BJ (cell line): ENCODE data around the gene ZMPSTE24. TPM values are rescaled to one million over a fixed set of nuclear protein-coding genes. Genes with fewer than 3 reads are reported as not detected.

Source experiments
- CTCF ChIA-PET: fragments of 350-600 bp; formaldehyde crosslinking; extraction: SDS; loops from one replicate; lab custom pipeline; 2021; ENCODE audit warnings: antibody characterized with exemption, inconsistent platforms; lab: Yijun Ruan, JAX
- POLR2A ChIA-PET: fragments of 300-600 bp; sonication (Branson Sonifier 250); formaldehyde crosslinking; extraction: SDS; loops from one replicate; lab custom pipeline; 2021; ENCODE audit warnings: antibody characterized with exemption; lab: Charles Lee
- DNase-seq: peaks from one replicate; pipeline ENCODE4 v3.0.0-alpha.2; 2011; ENCODE audit warnings: low read depth
- H3K27me3 ChIP-seq: 2 replicates; pipeline ENCODE4 v1.6.0; 2011; ENCODE audit warnings: low read length; ENCODE audit not compliant: control insufficient read depth, insufficient read depth
- H3K36me3 ChIP-seq: 2 replicates; pipeline ENCODE4 v1.5.1; 2011; ENCODE audit warnings: low read length; ENCODE audit not compliant: control insufficient read depth, insufficient read depth
- H3K4me3 ChIP-seq: 2 replicates; pipeline ENCODE4 v1.5.1; 2011; ENCODE audit warnings: low read depth, mild to moderate bottlenecking, control low read depth, low read length
- polyA plus RNA-seq: library from polyadenylated mRNA; depleted of rRNA; stranded (reverse); fragments of >200 nt; gene quantifications from 2 replicates; pipeline ENCODE4 v1.2.3, GENCODE V29; 2011
- TF ChIP-seq, protein P1 (sequence below): IDR thresholded peaks from 2 replicates; pipeline ENCODE4 v1.5.1; 2011; ENCODE audit warnings: low read depth, mild to moderate bottlenecking, control low read depth, inconsistent platforms, low read length, moderate library complexity; ENCODE audit not compliant: insufficient read depth

ZMPSTE24 gene
- polyA plus RNA-seq, 1 experiment, result 16.5 TPM

DNA sequence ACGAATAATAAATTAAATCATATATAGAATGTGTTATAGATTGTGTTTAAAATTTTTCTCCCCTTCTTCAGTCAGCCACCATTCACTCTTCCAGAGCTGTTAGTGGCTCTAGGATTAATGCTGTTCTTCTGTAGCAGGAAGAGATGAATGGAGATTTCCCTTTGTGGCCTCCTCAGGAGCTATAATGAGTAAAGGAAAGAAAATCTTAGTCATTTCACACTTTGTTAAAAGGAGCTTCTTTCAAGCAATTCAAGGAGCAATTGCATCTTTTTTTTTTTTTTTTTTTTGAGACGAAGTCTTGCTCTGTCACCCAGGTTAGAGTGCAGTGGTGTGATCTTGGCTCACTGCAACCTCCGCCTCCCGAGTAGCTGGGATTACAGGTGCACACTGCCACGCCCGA, 34.0 kb upstream of the ZMPSTE24 start:
- Histone ChIP-seq H3K27me3 (no peaks in the 10 kb centered on the region), H3K36me3 (no peaks in the 10 kb centered on the region), H3K4me3 (no peak overlapping the region)
- DNase-seq, result no peak
- POLR2A ChIA-PET, result no interaction called here
- CTCF ChIA-PET, result interaction anchor here (1.1 kb wide), 1 partner anchor 71 kb away, joined by 3 read pairs; no protein-coding TSS in a partner anchor
- TF ChIP-seq, protein P1, sequence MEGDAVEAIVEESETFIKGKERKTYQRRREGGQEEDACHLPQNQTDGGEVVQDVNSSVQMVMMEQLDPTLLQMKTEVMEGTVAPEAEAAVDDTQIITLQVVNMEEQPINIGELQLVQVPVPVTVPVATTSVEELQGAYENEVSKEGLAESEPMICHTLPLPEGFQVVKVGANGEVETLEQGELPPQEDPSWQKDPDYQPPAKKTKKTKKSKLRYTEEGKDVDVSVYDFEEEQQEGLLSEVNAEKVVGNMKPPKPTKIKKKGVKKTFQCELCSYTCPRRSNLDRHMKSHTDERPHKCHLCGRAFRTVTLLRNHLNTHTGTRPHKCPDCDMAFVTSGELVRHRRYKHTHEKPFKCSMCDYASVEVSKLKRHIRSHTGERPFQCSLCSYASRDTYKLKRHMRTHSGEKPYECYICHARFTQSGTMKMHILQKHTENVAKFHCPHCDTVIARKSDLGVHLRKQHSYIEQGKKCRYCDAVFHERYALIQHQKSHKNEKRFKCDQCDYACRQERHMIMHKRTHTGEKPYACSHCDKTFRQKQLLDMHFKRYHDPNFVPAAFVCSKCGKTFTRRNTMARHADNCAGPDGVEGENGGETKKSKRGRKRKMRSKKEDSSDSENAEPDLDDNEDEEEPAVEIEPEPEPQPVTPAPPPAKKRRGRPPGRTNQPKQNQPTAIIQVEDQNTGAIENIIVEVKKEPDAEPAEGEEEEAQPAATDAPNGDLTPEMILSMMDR, result no peak

DNA sequence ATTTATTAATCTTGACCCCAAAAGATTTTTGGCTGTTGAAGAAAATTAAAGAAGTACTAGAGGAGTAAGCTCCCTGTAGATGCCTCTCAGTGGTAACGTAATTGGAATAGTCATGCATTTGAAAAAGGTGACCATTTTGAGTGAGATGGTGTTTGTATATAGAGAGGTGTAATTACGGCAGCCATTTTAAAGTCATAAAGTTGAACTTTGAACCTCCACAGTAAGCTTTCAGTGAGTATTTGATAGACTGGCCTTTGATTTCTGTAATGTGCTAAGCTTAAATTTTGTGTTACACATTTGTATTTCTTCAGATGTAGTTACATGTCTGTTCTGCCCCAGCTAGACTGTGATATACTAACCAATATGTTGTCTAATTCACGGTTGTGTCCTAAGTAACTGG, 31.8 kb upstream of the ZMPSTE24 start:
- H3K27me3 ChIP-seq, result no peaks in the 10 kb centered on the region
- TF ChIP-seq, protein P1, result no peak
- no peak for DNase-seq
- CTCF ChIA-PET, result interaction anchor here (1.3 to 1.5 kb wide), 3 partner anchors 12 to 82 kb away, joined by 4 read pairs; no protein-coding TSS in a partner anchor
- POLR2A ChIA-PET, result no interaction called here
- no peaks in the 10 kb centered on the region for H3K36me3 ChIP-seq
- H3K4me3 ChIP-seq, result no peak overlapping the region

DNA sequence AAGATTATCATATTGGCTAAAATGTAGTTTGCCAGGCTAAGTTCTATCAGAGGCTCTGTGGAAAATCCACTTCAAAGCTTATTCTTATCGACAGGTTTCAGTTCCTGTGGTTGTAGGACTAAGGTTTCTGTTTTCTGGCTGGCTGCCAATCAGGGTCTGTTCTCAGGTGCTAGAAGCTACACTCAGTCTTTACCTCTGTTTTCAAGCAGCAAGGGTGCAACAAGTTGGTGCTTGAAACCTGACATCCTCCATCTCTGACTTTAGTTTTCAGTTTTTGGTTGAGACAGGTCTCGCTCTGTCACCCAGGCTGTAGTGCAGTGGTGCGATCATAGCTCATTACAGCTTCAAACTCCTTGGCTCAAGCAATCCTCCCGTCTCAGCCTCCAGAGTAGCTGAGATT, 25.6 kb upstream of the ZMPSTE24 start:
- CTCF ChIA-PET, result no interaction called here
- H3K36me3 ChIP-seq, result peaks cover 10% of the 10 kb centered on the region
- H3K4me3 ChIP-seq, result no peak overlapping the region
- TF ChIP-seq, protein P1, result no peak
- POLR2A ChIA-PET, result no interaction called here
- no peaks in the 10 kb centered on the region for H3K27me3 ChIP-seq
- no peak for DNase-seq

DNA sequence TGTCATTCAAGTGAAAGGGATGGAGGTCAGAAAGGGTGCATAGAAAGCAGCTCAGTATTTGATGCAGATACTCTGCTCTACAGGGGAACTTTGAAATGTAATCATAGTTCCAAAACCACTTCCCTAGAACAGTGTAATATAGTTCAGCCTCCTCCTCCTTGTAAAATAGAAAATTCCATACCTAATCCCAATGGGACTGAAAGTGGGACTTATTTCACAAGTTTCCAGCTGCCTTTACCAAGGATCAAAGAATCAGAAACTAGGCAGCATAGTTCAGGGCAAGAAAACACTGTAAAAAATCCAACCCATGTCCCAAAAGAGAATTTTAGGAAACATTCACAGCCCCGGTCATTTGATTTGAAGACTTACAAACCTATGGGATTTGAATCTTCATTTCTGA, 18.4 kb upstream of the ZMPSTE24 start:
- Histone ChIP-seq H3K4me3 (no peak overlapping the region), H3K27me3 (no peaks in the 10 kb centered on the region), H3K36me3 (peaks cover 5% of the 10 kb centered on the region)
- no peak for DNase-seq
- TF ChIP-seq, protein P1, result no peak
- ChIA-PET POLR2A (no interaction called here), CTCF (interaction anchor here (1.0 to 1.3 kb wide), 2 partner anchors 96 to 184 kb away, joined by 3 read pairs; no protein-coding TSS in a partner anchor)

DNA sequence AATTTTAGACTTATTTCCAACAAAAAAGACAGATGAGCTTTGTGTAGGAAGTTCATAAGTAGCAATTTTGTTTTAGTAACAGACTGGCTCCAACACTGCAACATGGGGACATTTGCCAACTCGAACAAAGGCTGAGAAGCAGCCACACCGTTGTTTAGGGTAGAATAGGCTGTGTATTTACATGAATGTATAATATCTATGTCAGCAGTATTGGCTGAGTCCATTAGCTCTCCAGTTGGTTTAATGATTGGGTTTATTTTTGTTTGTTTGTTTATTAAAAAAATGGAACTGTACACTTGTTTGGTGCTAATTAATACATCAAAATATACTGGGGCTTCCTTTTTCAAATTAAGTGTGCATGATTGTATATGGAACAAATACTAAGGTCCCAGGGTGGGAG, 17.6 kb upstream of the ZMPSTE24 start:
- TF ChIP-seq, protein P1, result no peak
- ChIA-PET CTCF (interaction anchor here (0.6 to 1.1 kb wide), 3 partner anchors 14 to 183 kb away, joined by 3 to 4 read pairs (median 3); no protein-coding TSS in a partner anchor), POLR2A (no interaction called here)
- peaks cover 5% of the 10 kb centered on the region for H3K36me3 ChIP-seq
- no peaks in the 10 kb centered on the region for H3K27me3 ChIP-seq
- DNase-seq, result no peak
- H3K4me3 ChIP-seq, result no peak overlapping the region
